Adrenal gland (tissue), 12 donors: ENCODE results near the gene NEIL1. TPM values are rescaled to one million over a fixed set of nuclear protein-coding genes. Genes with fewer than 3 reads are reported as not detected.
"Not testable (repeated sequence)": the region's sequence is repeated elsewhere in the genome, so short reads cannot be mapped to it uniquely, and the experiment has no call there.

Experiments
- DNase-seq, 7 donors: peaks; one replicate each; pipeline ENCODE4 v3.0.0-alpha.2; 2019 to 2020
- H3K27ac ChIP-seq, 5 donors: fragments of 200-600 bp; sonication (generic) in 4 of 5; 1 replicate in 3 of 5; 2 replicates in 2 of 5; pipeline versions ENCODE4 v1.5.1 to v1.8.0; 2016 to 2020; ENCODE audit warnings: mild to moderate bottlenecking in 1 of 5
- H3K27me3 ChIP-seq: fragments of 200-600 bp; 2 replicates; pipeline ENCODE4 v1.8.0; 2021
- H3K36me3 ChIP-seq, 2 donors: fragments of 200-600 bp; replicated peaks in 1 of 2; 1 replicate in 1 of 2; 2 replicates in 1 of 2; pipeline versions ENCODE4 v1.5.1 to v1.8.0; 2018 to 2022
- H3K4me1 ChIP-seq, 2 donors: fragments of 200-600 bp; replicated peaks in 1 of 2; 1 replicate in 1 of 2; 2 replicates in 1 of 2; pipeline versions ENCODE4 v1.5.1 to v1.8.0; 2018 to 2021
- H3K4me3 ChIP-seq, 4 donors: fragments of 200-600 bp; sonication (generic) in 3 of 4; one replicate each; pipeline ENCODE4 v1.5.1; 2016 to 2018
- H3K9me3 ChIP-seq, 3 donors: fragments of 200-600 bp; sonication (generic) in 1 of 3; replicated peaks in 1 of 3; 1 replicate in 2 of 3; 2 replicates in 1 of 3; pipeline versions ENCODE4 v1.5.1 to v1.8.0; 2016 to 2021
- POLR2A ChIP-seq, 2 donors: fragments of 450-650 bp; IDR thresholded peaks; one replicate each; pipeline ENCODE4 v1.6.1; 2017; ENCODE audit warnings: antibody characterized with exemption in 2 of 2, mild to moderate bottlenecking in 2 of 2, moderate library complexity in 1 of 2
- WGBS, 4 donors: extraction: QIAGEN DNeasy Blood & Tissue Kit in 2 of 4; methylation state at CpG; one replicate each; pipeline versions ENCODE4 v1.1.5 to v1.1.7; 2013 to 2017; 5-methylcytosine and 5-hydroxymethylcytosine counted together
- intact Hi-C, 2 donors: fragments of 100-400 bp; cut with DNase I; formaldehyde crosslinking; loops; one replicate each; pipeline versions ENCODE4 v1.14.1 to v1.15.0; 2022 to 2023
- polyA plus RNA-seq, 3 donors: library from polyadenylated mRNA; stranded (reverse); fragments of 200-250 nt in 2 of 3; fragments of 350-450 nt in 1 of 3; fragmentation: Illumina TruSeq in 1 of 3; extraction: RNeasy Lipid Tissue Mini Kit (QIAGEN cat#74804) in 1 of 3; gene quantifications; one replicate each; pipeline ENCODE4 v1.2.3, GENCODE V29; 2013 to 2014
- total RNA-seq, 9 donors: library from RNA; depleted of rRNA in 4 of 9; stranded (reverse); fragments of >200 nt in 4 of 9; fragments of 120-200 nt in 1 of 9; fragmentation: NEBNext Ultra II Directional in 1 of 9; extraction: Animal tissue kit (Norgen Biotek cat#: 25700) in 1 of 9; gene quantifications; one replicate each; pipeline versions ENCODE4 v1.1.0 to v1.2.4, GENCODE V29; 2013 to 2023
- TF ChIP-seq, protein P1 (sequence below), 6 experiments: fragments of 450-650 bp in 4 of 6; fragments of 200-600 bp in 2 of 6; sonication (generic) in 1 of 6; IDR thresholded peaks; 1 replicate in 5 of 6; 2 replicates in 1 of 6; pipeline versions ENCODE4 v1.5.1 to v1.8.0; 2016 to 2021; ENCODE audit warnings: antibody characterized with exemption in 6 of 6, mild to moderate bottlenecking in 2 of 6, moderate library complexity in 1 of 6
- donor health status: healthy with polysubstance abuse.
- donor health status: Bipolar disorder and iron deficiency.
- donor health status: DM: yes; HTN: yes; CAD: no.
- donor health status: DM: no; HTN: no; CAD: no.
- donor health status: DM: no; HTN: no; CAD: no.
- donor health status: DM: yes; HTN: yes; CAD: no.

NEIL1 gene
- total and polyA plus RNA-seq, 12 donors = 6.3 to 208 (median 61.2) TPM

DNA sequence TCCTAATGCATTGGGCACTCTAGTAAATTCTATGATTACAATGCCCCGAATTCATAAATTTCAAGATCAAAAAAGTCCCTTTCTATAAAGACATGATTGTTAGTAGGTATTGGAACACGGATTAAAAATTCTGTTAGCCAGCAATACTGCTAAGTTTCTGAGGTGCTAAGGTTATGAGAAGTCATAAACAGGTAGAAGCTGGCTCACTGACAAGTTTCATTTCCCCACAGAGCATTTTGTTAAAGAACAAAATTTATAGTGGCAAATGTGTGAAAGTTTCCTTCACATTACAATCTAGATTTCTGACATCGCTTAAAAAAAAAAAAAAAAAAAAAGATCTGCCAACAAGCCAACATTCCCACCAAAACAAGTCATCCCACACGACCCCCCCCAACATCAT is 33.9 kb downstream of the NEIL1 start:
- intact Hi-C loops = no loop called here
- WGBS, 4 donors = 81 to 91% (median 85%) methylated on average over 4 of the region's 4 CpGs
- Histone ChIP-seq H3K36me3 (peaks cover 0 to 78% of the 10 kb centered on the region in 2 donors), H3K4me1 (no peaks in the 10 kb centered on the region), H3K27ac (no peak overlapping the region), H3K9me3 (no peaks in the 10 kb centered on the region), H3K4me3 (no peak overlapping the region), H3K27me3 (no peaks in the 10 kb centered on the region)
- no peak for DNase-seq
- TF ChIP-seq, protein P1, sequence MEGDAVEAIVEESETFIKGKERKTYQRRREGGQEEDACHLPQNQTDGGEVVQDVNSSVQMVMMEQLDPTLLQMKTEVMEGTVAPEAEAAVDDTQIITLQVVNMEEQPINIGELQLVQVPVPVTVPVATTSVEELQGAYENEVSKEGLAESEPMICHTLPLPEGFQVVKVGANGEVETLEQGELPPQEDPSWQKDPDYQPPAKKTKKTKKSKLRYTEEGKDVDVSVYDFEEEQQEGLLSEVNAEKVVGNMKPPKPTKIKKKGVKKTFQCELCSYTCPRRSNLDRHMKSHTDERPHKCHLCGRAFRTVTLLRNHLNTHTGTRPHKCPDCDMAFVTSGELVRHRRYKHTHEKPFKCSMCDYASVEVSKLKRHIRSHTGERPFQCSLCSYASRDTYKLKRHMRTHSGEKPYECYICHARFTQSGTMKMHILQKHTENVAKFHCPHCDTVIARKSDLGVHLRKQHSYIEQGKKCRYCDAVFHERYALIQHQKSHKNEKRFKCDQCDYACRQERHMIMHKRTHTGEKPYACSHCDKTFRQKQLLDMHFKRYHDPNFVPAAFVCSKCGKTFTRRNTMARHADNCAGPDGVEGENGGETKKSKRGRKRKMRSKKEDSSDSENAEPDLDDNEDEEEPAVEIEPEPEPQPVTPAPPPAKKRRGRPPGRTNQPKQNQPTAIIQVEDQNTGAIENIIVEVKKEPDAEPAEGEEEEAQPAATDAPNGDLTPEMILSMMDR (IDR thresholded peaks at IDR 0.05) = no peak
- TF ChIP-seq POLR2A (IDR thresholded peaks at IDR 0.05) = no peak

DNA sequence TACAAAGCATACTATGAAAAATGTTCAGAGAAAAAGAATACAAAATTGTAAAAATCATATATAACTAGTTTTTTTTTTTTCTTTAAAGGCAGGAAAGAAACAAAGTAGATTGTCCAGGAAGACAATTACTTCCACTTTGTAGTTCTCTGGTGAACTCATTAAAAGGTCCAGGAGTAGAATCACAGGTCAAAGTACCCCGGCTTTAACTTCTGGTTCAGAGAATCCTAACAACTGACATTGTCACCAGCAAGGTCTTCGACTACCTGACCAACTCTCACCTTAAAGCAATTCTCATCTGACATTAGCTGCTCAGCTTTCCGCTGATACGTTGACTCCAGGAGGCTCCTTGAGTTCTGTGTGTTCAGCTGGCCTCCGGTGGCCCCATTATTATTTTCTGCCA is 37.1 kb downstream of the NEIL1 start:
- 90 to 92% (median 91%) methylated on average over 5 of the region's 5 CpGs for WGBS, 4 donors
- H3K36me3 ChIP-seq = peaks cover 0 to 89% of the 10 kb centered on the region in 2 donors

DNA sequence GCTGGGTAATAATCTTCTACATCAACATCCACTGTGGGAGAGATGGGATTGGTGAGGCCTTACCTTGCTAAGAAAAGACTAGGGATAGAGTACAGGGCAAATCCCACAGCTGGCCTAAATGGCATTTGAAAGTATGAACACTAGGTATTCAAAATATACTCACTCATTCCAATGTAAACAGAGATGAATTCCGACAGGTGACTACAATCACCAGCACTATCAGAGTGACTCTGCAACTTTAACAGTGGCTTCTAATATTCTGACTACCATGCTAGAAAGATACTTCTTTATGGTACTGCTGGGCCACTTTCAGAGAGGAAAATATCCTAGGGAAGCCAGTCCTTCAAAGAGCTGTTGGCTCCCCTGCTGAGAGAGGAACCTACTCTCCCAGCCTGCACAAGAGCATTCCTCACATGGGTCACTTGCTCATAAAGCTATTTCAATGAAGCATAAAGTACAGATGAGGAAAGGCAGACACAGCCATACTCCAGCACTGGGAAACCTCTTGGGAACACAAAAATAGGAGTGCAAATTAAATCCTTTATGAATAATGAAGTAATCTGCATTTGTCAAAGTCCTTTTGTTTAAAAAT is 43.0 kb downstream of the NEIL1 start:
- WGBS, 4 donors = 90 to 100% (median 96%) methylated on average over 1 of the region's 1 CpG
- no peak overlapping the region for H3K27ac ChIP-seq
- H3K9me3 ChIP-seq = no peaks in the 10 kb centered on the region
- H3K36me3 ChIP-seq = peaks cover 0 to 94% of the 10 kb centered on the region in 2 donors
- no peaks in the 10 kb centered on the region for H3K4me1 ChIP-seq
- DNase-seq = no peak
- intact Hi-C loops = no loop called here
- TF ChIP-seq, protein P1 (IDR thresholded peaks at IDR 0.05) = no peak
- no peak for TF ChIP-seq POLR2A (IDR thresholded peaks at IDR 0.05)
- no peaks in the 10 kb centered on the region for H3K27me3 ChIP-seq
- H3K4me3 ChIP-seq = no peak overlapping the region

More for the DNA sequence above, 37.1 kb downstream of the NEIL1 start:
- DNase-seq, H3K9me3 ChIP-seq, H3K4me1 ChIP-seq, intact Hi-C loops, H3K27ac ChIP-seq, H3K27me3 ChIP-seq, H3K4me3 ChIP-seq: not testable (repeated sequence)

DNA sequence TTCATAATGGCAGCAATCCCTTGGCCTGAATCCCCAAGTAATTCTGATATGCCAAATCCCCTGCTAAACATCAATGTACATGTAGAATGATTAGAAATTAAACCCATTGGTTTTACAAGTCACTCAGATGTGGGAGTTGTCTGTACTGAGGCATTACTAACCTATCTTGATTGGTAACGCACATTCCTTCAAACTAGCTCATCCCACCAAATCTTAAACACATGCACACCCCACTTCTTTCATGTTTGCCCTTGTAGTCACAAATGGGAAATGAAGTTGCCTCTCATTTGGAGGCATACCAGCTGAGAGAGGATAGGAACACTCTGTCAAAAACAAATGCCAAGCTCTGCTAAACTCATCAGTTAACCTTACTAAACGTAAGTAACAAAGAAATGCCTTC is 50.7 kb downstream of the NEIL1 start:
- Histone ChIP-seq H3K9me3 (no peaks in the 10 kb centered on the region), H3K27me3 (no peaks in the 10 kb centered on the region), H3K27ac (no peak overlapping the region), H3K4me1 (no peaks in the 10 kb centered on the region), H3K4me3 (no peak overlapping the region), H3K36me3 (peaks cover 0 to 87% of the 10 kb centered on the region in 2 donors)
- WGBS, 4 donors = 85 to 93% (median 91%) methylated on average over 2 of the region's 2 CpGs
- intact Hi-C loops = no loop called here
- TF ChIP-seq POLR2A (IDR thresholded peaks at IDR 0.05) = no peak
- TF ChIP-seq, protein P1 (IDR thresholded peaks at IDR 0.05) = no peak
- no peak for DNase-seq

DNA sequence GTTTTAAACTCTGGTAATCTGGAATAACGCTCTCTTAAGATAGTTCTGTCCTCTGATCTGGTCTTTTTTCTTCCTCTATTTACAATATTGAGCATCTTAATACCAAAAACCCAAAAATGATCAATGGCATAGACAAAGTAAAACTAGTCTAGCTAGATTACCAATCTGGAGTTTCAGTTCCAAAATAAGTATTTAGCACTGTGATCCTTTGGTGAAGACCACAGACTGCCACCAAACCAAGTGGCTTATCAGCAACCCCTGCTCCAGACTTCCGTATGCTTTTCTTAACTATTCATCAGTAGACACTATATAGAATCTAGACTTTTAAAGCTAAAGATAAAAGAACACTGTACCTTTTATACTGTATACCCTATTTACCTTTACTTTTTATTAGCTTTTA is 57.1 kb downstream of the NEIL1 start:
- H3K4me3 ChIP-seq = no peak overlapping the region
- intact Hi-C loops = no loop called here
- TF ChIP-seq, protein P1 (IDR thresholded peaks at IDR 0.05) = no peak
- TF ChIP-seq POLR2A (IDR thresholded peaks at IDR 0.05) = no peak
- no peak overlapping the region for H3K27ac ChIP-seq
- H3K36me3 ChIP-seq = peaks cover 0 to 74% of the 10 kb centered on the region in 2 donors
- WGBS, 4 donors = 91 to 99% (median 97%) methylated on average over 2 of the region's 2 CpGs
- DNase-seq = no peak
- no peaks in the 10 kb centered on the region for H3K9me3 ChIP-seq
- H3K4me1 ChIP-seq = no peaks in the 10 kb centered on the region
- H3K27me3 ChIP-seq = no peaks in the 10 kb centered on the region
